ENCODE measurements around the gene CORO7. TPM values are rescaled to one million over a fixed set of nuclear protein-coding genes. Genes with fewer than 3 reads are reported as not detected.

CORO7 gene
- total RNA-seq, 1 experiment from 2014 or later = 14.3 TPM

DNA sequence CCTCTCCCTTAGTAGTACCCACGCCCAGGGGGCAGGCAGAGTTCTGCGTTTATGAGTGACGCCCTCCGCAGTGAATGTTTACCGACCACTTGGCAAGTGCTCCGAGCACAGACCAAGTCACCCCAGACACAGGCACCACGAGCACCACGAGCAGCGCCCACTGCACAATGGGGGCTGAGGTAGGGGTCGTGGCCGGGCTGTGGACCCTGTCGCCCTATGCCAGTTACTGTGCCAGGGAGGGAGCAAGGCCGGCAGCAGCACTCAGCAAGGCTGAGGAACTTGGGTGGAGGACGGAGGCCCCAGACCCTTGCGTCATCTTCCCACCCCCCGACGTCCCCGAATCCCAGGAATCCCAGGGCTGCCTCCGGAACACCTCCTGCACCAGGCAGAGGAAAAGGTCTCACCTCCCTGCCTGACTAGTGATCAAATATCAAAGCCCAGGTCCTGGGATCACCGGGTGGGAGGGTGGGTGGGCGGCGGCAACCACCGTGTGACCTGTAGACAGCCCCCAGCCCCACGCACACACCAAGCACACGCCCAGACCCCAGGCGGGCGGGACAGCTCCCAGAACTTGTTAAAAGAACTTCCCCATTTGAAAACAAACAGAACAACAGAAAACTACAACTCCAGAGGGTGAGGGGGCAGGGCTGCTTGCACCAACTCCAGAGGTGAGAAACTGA, 39.4 kb downstream of the CORO7 start:
- H3K27me3 ChIP-seq (ENCODE audit: low read length) = no peaks in the 10 kb centered on the region
- H3K4me2 ChIP-seq (ENCODE audit: low read length) = 0 out of 2 replicates have a peak overlapping the region, but pooled peaks have one; percentile 64
- intact Hi-C loops (cut with micrococcal nuclease) = no loop called here
- TF ChIP-seq EZH2phosphoT487 (IDR thresholded peaks at IDR 0.05; ENCODE audit: borderline replicate concordance, low read length) (no peak), EZH2 (IDR thresholded peaks at IDR 0.05; ENCODE audit: low read length, unreplicated experiment) (no peak)
- TF ChIP-seq, protein P1, sequence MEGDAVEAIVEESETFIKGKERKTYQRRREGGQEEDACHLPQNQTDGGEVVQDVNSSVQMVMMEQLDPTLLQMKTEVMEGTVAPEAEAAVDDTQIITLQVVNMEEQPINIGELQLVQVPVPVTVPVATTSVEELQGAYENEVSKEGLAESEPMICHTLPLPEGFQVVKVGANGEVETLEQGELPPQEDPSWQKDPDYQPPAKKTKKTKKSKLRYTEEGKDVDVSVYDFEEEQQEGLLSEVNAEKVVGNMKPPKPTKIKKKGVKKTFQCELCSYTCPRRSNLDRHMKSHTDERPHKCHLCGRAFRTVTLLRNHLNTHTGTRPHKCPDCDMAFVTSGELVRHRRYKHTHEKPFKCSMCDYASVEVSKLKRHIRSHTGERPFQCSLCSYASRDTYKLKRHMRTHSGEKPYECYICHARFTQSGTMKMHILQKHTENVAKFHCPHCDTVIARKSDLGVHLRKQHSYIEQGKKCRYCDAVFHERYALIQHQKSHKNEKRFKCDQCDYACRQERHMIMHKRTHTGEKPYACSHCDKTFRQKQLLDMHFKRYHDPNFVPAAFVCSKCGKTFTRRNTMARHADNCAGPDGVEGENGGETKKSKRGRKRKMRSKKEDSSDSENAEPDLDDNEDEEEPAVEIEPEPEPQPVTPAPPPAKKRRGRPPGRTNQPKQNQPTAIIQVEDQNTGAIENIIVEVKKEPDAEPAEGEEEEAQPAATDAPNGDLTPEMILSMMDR (conservative IDR thresholded peaks at IDR 0.05; ENCODE audit: low read depth, low read length) = no peak
- peaks cover 19% of the 10 kb centered on the region for H3K79me2 ChIP-seq (ENCODE audit: low read length)
- BruUV-seq (replicated peaks) = no TSS peak
- no peak overlapping the region for H3K27ac ChIP-seq (ENCODE audit: low read length)
- ChIA-PET CTCF (interaction anchor here (1.0 kb wide), 1 partner anchor 26 kb away, joined by 3 read pairs; no protein-coding TSS in a partner anchor), POLR2A (ENCODE audit: unreplicated experiment) (no interaction called here)
- no peaks in the 10 kb centered on the region for H3K9me2 ChIP-seq (replicated peaks; ENCODE audit: low read length)
- H2AFZ ChIP-seq (ENCODE audit: low read length) = no peak overlapping the region
- peaks cover 47% of the 10 kb centered on the region for H3K4me1 ChIP-seq (ENCODE audit: insufficient read depth, low read length)
- H3K36me3 ChIP-seq (ENCODE audit: low read depth, low read length) = no peaks in the 10 kb centered on the region
- H3K9ac ChIP-seq (ENCODE audit: low read length) = no peak overlapping the region
- no peaks in the 10 kb centered on the region for H3F3A ChIP-seq (ENCODE audit: low read length, unreplicated experiment)
- no peak overlapping the region for H3K4me3 ChIP-seq (ENCODE audit: low read length)
- no peaks in the 10 kb centered on the region for H3K9me3 ChIP-seq (ENCODE audit: low read length)
- DNase-seq (no peak), ATAC-seq (no peak)
- peaks cover 9% of the 10 kb centered on the region; the same call in 1 of the 2 replicates for H4K20me1 ChIP-seq (ENCODE audit: low read length)

DNA sequence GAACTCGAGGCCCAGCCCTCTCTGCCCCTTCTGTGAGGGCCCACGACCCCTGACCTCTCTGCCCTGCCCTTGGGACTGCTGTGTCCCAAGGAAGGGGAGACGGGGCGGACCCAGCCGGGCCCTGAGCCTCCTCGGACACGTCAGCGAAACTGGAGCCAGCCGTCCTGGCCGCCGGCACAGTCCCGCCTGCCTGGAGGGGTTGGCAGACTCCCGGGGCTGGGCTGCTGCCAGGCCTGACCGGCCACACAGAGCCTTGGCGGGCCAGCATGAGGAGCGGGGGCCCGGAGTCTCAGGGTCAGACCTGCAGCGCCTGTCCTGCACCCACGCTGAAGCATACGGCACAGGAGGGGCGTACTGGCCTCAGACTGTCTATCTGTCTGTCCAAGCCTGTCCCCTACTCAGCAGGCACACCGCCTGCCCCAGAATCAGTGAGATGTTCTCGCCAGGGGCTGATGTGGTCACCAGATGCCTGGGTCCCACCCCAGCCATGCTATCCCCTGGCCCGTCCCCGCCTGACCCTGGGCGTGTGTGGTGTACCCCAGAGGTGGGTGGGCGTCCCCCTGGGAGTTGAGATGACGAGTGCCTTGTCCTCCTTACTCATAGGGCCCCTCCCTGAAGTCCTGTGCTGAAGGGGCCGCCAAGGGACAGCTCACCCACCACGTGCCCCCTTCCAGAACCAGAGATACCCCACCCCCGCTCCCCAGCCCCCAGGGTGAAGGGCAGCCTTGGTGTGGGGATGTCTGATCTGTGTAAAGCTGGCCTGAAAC, 40.1 kb downstream of the CORO7 start:
- ATAC-seq = peak; percentile 33
- ChIA-PET POLR2A (ENCODE audit: unreplicated experiment) (no interaction called here), CTCF (no interaction called here)
- Histone ChIP-seq H3K79me2 (ENCODE audit: low read length) (peaks cover 20% of the 10 kb centered on the region), H4K20me1 (ENCODE audit: low read length) (peaks cover 9% of the 10 kb centered on the region; the same call in 1 of the 2 replicates), H3K9me2 (replicated peaks; ENCODE audit: low read length) (no peaks in the 10 kb centered on the region), H2AFZ (ENCODE audit: low read length) (no peak overlapping the region), H3K36me3 (ENCODE audit: low read depth, low read length) (no peaks in the 10 kb centered on the region), H3K9me3 (ENCODE audit: low read length) (no peaks in the 10 kb centered on the region), H3F3A (ENCODE audit: low read length, unreplicated experiment) (no peaks in the 10 kb centered on the region), H3K4me1 (ENCODE audit: insufficient read depth, low read length) (peaks cover 50% of the 10 kb centered on the region), H3K9ac (ENCODE audit: low read length) (no peak overlapping the region), H3K4me2 (ENCODE audit: low read length) (peak overlapping the region; percentile 64), H3K4me3 (ENCODE audit: low read length) (no peak overlapping the region), H3K27ac (ENCODE audit: low read length) (peak overlapping the region; percentile 39; the same call in 1 of the 2 replicates), H3K27me3 (ENCODE audit: low read length) (no peaks in the 10 kb centered on the region)
- TF ChIP-seq, protein P1 (conservative IDR thresholded peaks at IDR 0.05; ENCODE audit: low read depth, low read length) = no peak
- no peak for TF ChIP-seq EZH2phosphoT487 (IDR thresholded peaks at IDR 0.05; ENCODE audit: borderline replicate concordance, low read length)
- TF ChIP-seq EZH2 (IDR thresholded peaks at IDR 0.05; ENCODE audit: low read length, unreplicated experiment) = no peak
- intact Hi-C loops (cut with micrococcal nuclease) = no loop called here
- peak; percentile 60 for DNase-seq
- no TSS peak for BruUV-seq (replicated peaks)
